ENCODE data around the gene IL19.

GRCh38 chr1:206782448-206782847, 11.9 kb downstream of the IL19 start:
- TF ChIP-seq EZH2 (IDR thresholded peaks at IDR 0.05; ENCODE audit: low read depth) (no peak), CTCF (conservative IDR thresholded peaks at IDR 0.05) (no peak)
